Measurements from ENCODE around the gene OR51I2. TPM values are rescaled to one million over a fixed set of nuclear protein-coding genes. Genes with fewer than 3 reads are reported as not detected.

OR51I2 gene
- total RNA-seq, 1 experiment from 2014 or later, result not detected

DNA sequence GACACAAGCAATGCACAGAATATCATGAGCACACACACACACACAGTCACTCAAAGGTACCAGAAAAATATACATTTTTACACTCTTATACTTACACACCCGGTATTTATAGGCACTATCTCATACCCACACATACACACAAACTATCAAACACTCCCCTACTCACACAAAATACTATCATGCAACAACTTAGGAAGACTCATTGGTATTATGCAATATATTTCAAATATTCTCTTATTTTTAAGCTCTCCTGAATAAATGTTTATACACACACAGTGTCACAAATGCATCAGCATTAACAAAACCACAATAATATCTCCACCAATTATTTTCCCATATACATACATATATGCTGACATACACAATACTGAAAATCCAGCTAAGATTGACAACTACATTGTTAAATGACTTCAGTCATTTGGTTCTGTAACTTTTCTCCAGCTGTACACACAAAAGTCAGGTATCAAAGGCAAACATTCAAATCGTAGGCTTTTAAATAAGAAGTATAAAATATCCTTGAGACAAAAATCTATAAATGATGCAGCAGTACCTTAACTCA is 5.2 kb upstream of the OR51I2 start:
- Histone ChIP-seq H3K9ac (ENCODE audit: extremely low read depth, insufficient read length, low read length) (no peak overlapping the region), H3K9me3 (ENCODE audit: control insufficient read depth, low read depth, low read length) (no peaks in the 10 kb centered on the region), H3K56ac (ENCODE audit: insufficient read length, low read depth, low read length) (no peak overlapping the region), H3K79me2 (ENCODE audit: insufficient read depth, low read length) (no peaks in the 10 kb centered on the region), H3K14ac (ENCODE audit: insufficient read depth, low read length) (no peak overlapping the region), H3K79me1 (ENCODE audit: insufficient read depth, low read depth, low read length, poor library complexity, severe bottlenecking) (no peaks in the 10 kb centered on the region), H3K27ac (ENCODE audit: insufficient read length, low read depth, low read length) (no peak overlapping the region), H3K23me2 (ENCODE audit: insufficient read length, low read depth, low read length, poor library complexity, severe bottlenecking) (no peaks in the 10 kb centered on the region), H3T11ph (ENCODE audit: low read length) (no peak overlapping the region), H4K91ac (ENCODE audit: insufficient read length, low read depth, low read length) (no peak overlapping the region), H2BK5ac (ENCODE audit: insufficient read length, low read length) (no peak overlapping the region), H3K4ac (ENCODE audit: low read depth, low read length) (no peak overlapping the region), H2BK15ac (ENCODE audit: low read depth, low read length) (no peak overlapping the region), H3K23ac (ENCODE audit: insufficient read length, low read depth, low read length) (no peak overlapping the region), H2BK20ac (ENCODE audit: low read depth, low read length, poor library complexity, severe bottlenecking) (no peak overlapping the region), H2BK120ac (ENCODE audit: low read depth, low read length, poor library complexity, severe bottlenecking) (no peak overlapping the region), H2AK5ac (ENCODE audit: insufficient read length, low read length) (no peak overlapping the region), H2AFZ (ENCODE audit: low read length) (no peak overlapping the region), H3K4me2 (ENCODE audit: insufficient read depth, insufficient read length, low read length) (no peak overlapping the region), H3K27me3 (ENCODE audit: insufficient read depth, low read length) (no peaks in the 10 kb centered on the region), H4K8ac (replicated peaks; ENCODE audit: insufficient read length, low read depth, low read length) (no peak overlapping the region), H2BK12ac (ENCODE audit: insufficient read length, low read depth, low read length) (no peak overlapping the region), H4K5ac (ENCODE audit: insufficient read length, low read depth, low read length) (no peak overlapping the region), H3K4me1 (ENCODE audit: insufficient read depth, low read length) (no peaks in the 10 kb centered on the region), H4K20me1 (ENCODE audit: control insufficient read depth, insufficient read depth, insufficient read length) (no peaks in the 10 kb centered on the region), H3K18ac (ENCODE audit: insufficient read length, low read depth, low read length) (no peak overlapping the region)
- peaks cover 0 to 2% of the 10 kb centered on the region in 2 experiments; a peak in 1 of 5 replicates for H3K9me3 Mint-ChIP-seq
- no peaks in the 10 kb centered on the region for H3K4me1 Mint-ChIP-seq
- WGBS (ENCODE audit: extremely low coverage, insufficient read length, low lambda C conversion rate), result 100% methylated on average over 1 of the region's 2 CpGs
- no peak for DNase-seq
- H3K36me3 Mint-ChIP-seq (ENCODE audit: insufficient read depth in 1 of 3, low read depth in 3 of 3), result no peaks in the 10 kb centered on the region
- H3K27me3 Mint-ChIP-seq (ENCODE audit: low read depth), result no peaks in the 10 kb centered on the region
- no peak overlapping the region for H3K4me3 Mint-ChIP-seq
- no peak overlapping the region for H3K27ac Mint-ChIP-seq
- TF ChIP-seq CTCF (conservative IDR thresholded peaks at IDR 0.05), result no peak
